Keratinocyte (primary cell): ENCODE measurements around the gene MAU2. TPM values are rescaled to one million over a fixed set of nuclear protein-coding genes. Genes with fewer than 3 reads are reported as not detected.
A peak's percentile ranks its signal among the peaks of the same experiment; 100 is the strongest.

ENCODE experiments used
- DNase-seq: peaks from one replicate; pipeline ENCODE4 v3.0.0-alpha.2; 2011; ENCODE audit warnings: low read depth, missing footprints, low spot score
- FAIRE-seq: peaks from 2 replicates; lab custom pipeline; 2011; peaks lifted over from hg19 to GRCh38; lab: Jason Lieb, UNC
- H2AFZ ChIP-seq: 2 replicates; pipeline ENCODE4 v1.6.0; 2012; ENCODE audit warnings: low read length, control low read depth, inconsistent platforms; ENCODE audit not compliant: control insufficient read depth
- H3K27ac ChIP-seq: 2 replicates; pipeline ENCODE4 v1.5.1; 2011; ENCODE audit warnings: low read length; ENCODE audit not compliant: control insufficient read depth, insufficient read depth
- H3K27me3 ChIP-seq: 3 replicates; pipeline ENCODE4 v1.6.0; 2011; ENCODE audit warnings: low read length; ENCODE audit not compliant: control insufficient read depth, insufficient read depth; ENCODE audit errors: extremely low read depth
- H3K36me3 ChIP-seq, 2 experiments: 2 replicates in 1 of 2; 3 replicates in 1 of 2; pipeline ENCODE4 v1.5.1; 2011; ENCODE audit warnings: low read length in 2 of 2, mild to moderate bottlenecking in 1 of 2; ENCODE audit not compliant: control insufficient read depth in 2 of 2, insufficient read depth in 2 of 2; ENCODE audit errors: extremely low read depth in 1 of 2
- H3K4me1 ChIP-seq: 3 replicates; pipeline ENCODE4 v1.5.1; 2011; ENCODE audit warnings: low read length; ENCODE audit not compliant: control insufficient read depth, insufficient read depth; ENCODE audit errors: extremely low read depth
- H3K4me2 ChIP-seq: 3 replicates; pipeline ENCODE4 v1.6.0; 2011; ENCODE audit warnings: low read depth, low read length; ENCODE audit not compliant: control insufficient read depth, insufficient read depth; ENCODE audit errors: extremely low read depth
- H3K4me3 ChIP-seq, 3 experiments: fragments of 200-600 bp in 1 of 3; sonication (generic) in 1 of 3; 2 replicates in 2 of 3; 3 replicates in 1 of 3; pipeline ENCODE4 v1.5.1; 2011 to 2016; ENCODE audit warnings: low read length in 3 of 3, mild to moderate bottlenecking in 3 of 3, control low read depth in 2 of 3, inconsistent platforms in 1 of 3, low read depth in 1 of 3, mixed read lengths in 1 of 3, mixed run types in 1 of 3, moderate library complexity in 1 of 3; ENCODE audit not compliant: control insufficient read depth in 2 of 3, insufficient read depth in 2 of 3; ENCODE audit errors: extremely low read depth in 1 of 3
- H3K79me2 ChIP-seq: 2 replicates; pipeline ENCODE4 v1.6.0; 2012; ENCODE audit warnings: low read length; ENCODE audit not compliant: control insufficient read depth, insufficient read depth
- H3K9ac ChIP-seq: 3 replicates; pipeline ENCODE4 v1.6.0; 2011; ENCODE audit warnings: low read length; ENCODE audit not compliant: control insufficient read depth, insufficient read depth; ENCODE audit errors: extremely low read depth
- H3K9me1 ChIP-seq: 3 replicates; pipeline ENCODE4 v1.6.0; 2011; ENCODE audit warnings: low read length; ENCODE audit not compliant: control insufficient read depth, insufficient read depth; ENCODE audit errors: extremely low read depth
- H3K9me3 ChIP-seq: 2 replicates; pipeline ENCODE4 v1.5.1; 2012; ENCODE audit warnings: low read depth, low read length; ENCODE audit not compliant: control insufficient read depth
- H4K20me1 ChIP-seq: 3 replicates; pipeline ENCODE4 v1.6.0; 2011; ENCODE audit warnings: low read length; ENCODE audit not compliant: control insufficient read depth, insufficient read depth; ENCODE audit errors: extremely low read depth
- CTCF ChIP-seq, 3 experiments: IDR thresholded peaks in 1 of 3; conservative IDR thresholded peaks in 1 of 3; optimal IDR thresholded peaks in 1 of 3; 2 replicates in 2 of 3; 3 replicates in 1 of 3; pipeline versions ENCODE3 to v1.5.1; 2011; ENCODE audit warnings: low read length in 3 of 3, mild to moderate bottlenecking in 3 of 3, moderate library complexity in 2 of 3, control low read depth in 1 of 3, inconsistent platforms in 1 of 3; ENCODE audit not compliant: insufficient read depth in 2 of 3; ENCODE audit errors: extremely low read depth in 1 of 3
- EZH2 ChIP-seq: IDR thresholded peaks from one replicate; pipeline ENCODE4 v1.6.1; 2012; ENCODE audit warnings: inconsistent platforms, mild to moderate bottlenecking, low read length, moderate library complexity
- dilution Hi-C: fragments of 300-500 bp; cut with MboI; formaldehyde crosslinking; loops from one replicate; pipeline ENCODE4 v1.7.0; 2020; ENCODE audit warnings: low sequenced_read_pairs; ENCODE audit not compliant: extremely low pct_ligation_motif_present
- polyA plus RNA-seq, 5 experiments: library from polyadenylated mRNA; depleted of rRNA in 3 of 5; stranded (reverse) in 3 of 5; stranded (forward) in 1 of 5; unstranded in 1 of 5; fragments of >200 nt; gene quantifications; 1 replicate in 1 of 5; 2 replicates in 3 of 5; 3 replicates in 1 of 5; pipeline versions ENCODE4 v1.2.1 to v1.2.3, GENCODE V29; 2011 to 2012; ENCODE audit warnings: missing spikeins in 2 of 5, low read depth in 1 of 5, low replicate concordance in 1 of 5

Gene MAU2
- polyA plus RNA-seq, 1 donor (not counting 4 experiments of a cell fraction or from before 2014, with no cell fraction given) = 10.3 TPM

GRCh38 chr19:19371059-19371458 is 50.4 kb downstream of the MAU2 start:
- FAIRE-seq = no peak
- H4K20me1 ChIP-seq = no peaks in the 10 kb centered on the region
- peaks cover 7% of the 10 kb centered on the region for H3K4me1 ChIP-seq
- no peaks in the 10 kb centered on the region for H3K79me2 ChIP-seq
- peak overlapping the region; percentile 20 for H2AFZ ChIP-seq
- no peak overlapping the region for H3K9ac ChIP-seq
- H3K9me1 ChIP-seq = no peaks in the 10 kb centered on the region
- no peak overlapping the region for H3K4me3 ChIP-seq
- dilution Hi-C loops = no loop called here
- no peaks in the 10 kb centered on the region for H3K9me3 ChIP-seq
- H3K27ac ChIP-seq = no peak overlapping the region
- DNase-seq = no peak
- H3K4me2 ChIP-seq = peak overlapping the region; percentile 10
- no peaks in the 10 kb centered on the region for H3K36me3 ChIP-seq
- H3K27me3 ChIP-seq = no peaks in the 10 kb centered on the region
- TF ChIP-seq EZH2 (no peak), CTCF (optimal IDR thresholded peaks at IDR 0.05 in 1 of 3, IDR thresholded peaks at IDR 0.05 in 1 of 3, conservative IDR thresholded peaks at IDR 0.05 in 1 of 3; ENCODE audit: extremely low read depth in 1 of 3, insufficient read depth in 2 of 3, low read length in 3 of 3) (no peak)

GRCh38 chr19:19372656-19373416 is 52.2 kb downstream of the MAU2 start:
- peaks cover 11% of the 10 kb centered on the region for H3K4me1 ChIP-seq
- FAIRE-seq (no peak), DNase-seq (no peak)
- no peak overlapping the region for H2AFZ ChIP-seq
- H3K36me3 ChIP-seq = no peaks in the 10 kb centered on the region
- H3K27me3 ChIP-seq = no peaks in the 10 kb centered on the region
- no peaks in the 10 kb centered on the region for H3K9me3 ChIP-seq
- no peak overlapping the region for H3K4me3 ChIP-seq
- H3K4me2 ChIP-seq = no peak overlapping the region
- TF ChIP-seq EZH2 (no peak), CTCF (optimal IDR thresholded peaks at IDR 0.05 in 1 of 3, IDR thresholded peaks at IDR 0.05 in 1 of 3, conservative IDR thresholded peaks at IDR 0.05 in 1 of 3; ENCODE audit: extremely low read depth in 1 of 3, insufficient read depth in 2 of 3, low read length in 3 of 3) (no peak)
- H3K79me2 ChIP-seq = no peaks in the 10 kb centered on the region
- no peaks in the 10 kb centered on the region for H4K20me1 ChIP-seq
- H3K9me1 ChIP-seq = no peaks in the 10 kb centered on the region
- dilution Hi-C loops = no loop called here
- H3K9ac ChIP-seq = no peak overlapping the region
- no peak overlapping the region for H3K27ac ChIP-seq
